ENCODE measurements around the gene IL1RAPL1. TPM values are rescaled to one million over a fixed set of nuclear protein-coding genes. Genes with fewer than 3 reads are reported as not detected.

Gene IL1RAPL1
- total and polyA plus RNA-seq, 2 donors (not counting 3 experiments of a cell fraction or from before 2014, with no cell fraction given) = 0.79 to 1.3 TPM

DNA sequence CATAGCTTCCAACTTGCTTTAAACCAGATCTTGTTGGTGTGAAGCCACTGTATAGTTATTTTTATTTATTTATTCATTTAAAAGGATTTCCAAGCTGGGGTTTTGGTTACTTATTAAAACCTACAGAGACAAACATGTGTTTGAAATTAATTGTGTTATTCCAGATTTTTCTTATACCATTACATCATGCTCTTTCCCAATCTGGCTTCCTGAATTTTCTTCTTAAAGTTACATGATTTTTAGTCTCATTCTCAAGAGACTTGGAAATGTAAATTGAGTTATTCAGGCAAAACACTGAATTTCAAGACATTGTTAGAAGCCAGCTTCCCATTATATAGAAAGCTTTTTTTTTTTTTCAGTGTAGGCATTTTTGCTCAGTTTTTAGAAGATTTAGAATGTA, 381.9 kb downstream of the IL1RAPL1 start:
- TF ChIP-seq POLR2AphosphoS5 (IDR thresholded peaks at IDR 0.05; ENCODE audit: insufficient read depth, low read depth, low read length) = no peak
- no peak for TF ChIP-seq GATA2 (IDR thresholded peaks at IDR 0.05; ENCODE audit: insufficient read depth, insufficient read length, low read depth, low read length)
- no peak for TF ChIP-seq JUN (IDR thresholded peaks at IDR 0.05; ENCODE audit: borderline replicate concordance, insufficient read depth, insufficient read length, low read depth)
- no peak for TF ChIP-seq MYC (IDR thresholded peaks at IDR 0.05; ENCODE audit: low read depth, low read length)
- Histone ChIP-seq H3K9ac (replicated peaks; ENCODE audit: extremely low read depth, insufficient read depth, low read length) (no peak overlapping the region), H3K9me3 (replicated peaks; ENCODE audit: control insufficient read depth, insufficient read depth, low read length) (no peaks in the 10 kb centered on the region), H3K4me3 (replicated peaks in 1 of 3; ENCODE audit: insufficient read depth in 1 of 3, low read depth in 1 of 3, low read length in 3 of 3) (no peak overlapping the region), H2AFZ (ENCODE audit: low read depth, low read length) (no peak overlapping the region), H3K36me3 (ENCODE audit: control insufficient read depth in 2 of 2, extremely low read depth in 1 of 2, insufficient read depth in 2 of 2, low read length in 2 of 2) (no peaks in the 10 kb centered on the region), H3K4me2 (ENCODE audit: insufficient read depth, low read length) (no peak overlapping the region), H3K4me1 (ENCODE audit: control insufficient read depth, extremely low read depth, insufficient read depth, low read length) (no peaks in the 10 kb centered on the region), H3K9me1 (replicated peaks; ENCODE audit: control insufficient read depth, extremely low read depth, insufficient read depth, low read length) (no peaks in the 10 kb centered on the region), H3K79me2 (ENCODE audit: control insufficient read depth, insufficient read depth, low read length) (no peaks in the 10 kb centered on the region), H4K20me1 (replicated peaks; ENCODE audit: control insufficient read depth, extremely low read depth, insufficient read depth, low read length) (no peaks in the 10 kb centered on the region), H3K27ac (ENCODE audit: insufficient read depth, low read depth, low read length) (no peak overlapping the region), H3K27me3 (ENCODE audit: control insufficient read depth in 2 of 2, insufficient read depth in 2 of 2, low read length in 2 of 2) (no peaks in the 10 kb centered on the region)
- dilution Hi-C loops (cut with MboI; ENCODE audit: extremely low pct_ligation_motif_present, low sequenced_read_pairs) = no loop called here
- BruUV-seq (replicated peaks) = no TSS peak
- no peak for DNase-seq (ENCODE audit: low read depth, low spot score)
- ChIA-PET POLR2A (no interaction called here), CTCF (interaction anchor here (0.7 kb wide), 1 partner anchor 15 kb away, joined by 3 read pairs; no protein-coding TSS in a partner anchor)
- FAIRE-seq = no peak
- intact Hi-C loops (cut with micrococcal nuclease) = no loop called here

DNA sequence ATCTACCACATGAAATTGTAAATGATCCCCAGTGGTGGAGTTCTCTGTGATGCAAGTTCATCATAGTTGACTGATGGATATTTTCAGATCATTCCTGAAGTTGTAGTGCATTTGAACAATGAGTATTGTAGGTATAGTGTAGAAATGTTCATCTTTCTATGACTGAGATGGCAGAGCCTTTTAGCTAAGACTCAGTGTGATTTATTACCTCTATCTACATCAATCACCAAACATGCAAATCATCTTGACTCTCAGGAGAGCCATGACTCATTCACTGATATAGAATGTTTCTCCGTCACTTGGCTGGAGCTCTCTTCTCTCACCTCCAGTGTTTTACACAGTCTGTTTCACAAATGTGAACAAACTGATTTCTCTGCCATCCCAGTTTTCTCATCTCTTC, 392.6 kb downstream of the IL1RAPL1 start:
- dilution Hi-C loops (cut with MboI; ENCODE audit: extremely low pct_ligation_motif_present, low sequenced_read_pairs) (no loop called here), intact Hi-C loops (cut with micrococcal nuclease) (no loop called here)
- no peak overlapping the region for H2AFZ ChIP-seq (ENCODE audit: low read depth, low read length)
- TF ChIP-seq, protein P1, sequence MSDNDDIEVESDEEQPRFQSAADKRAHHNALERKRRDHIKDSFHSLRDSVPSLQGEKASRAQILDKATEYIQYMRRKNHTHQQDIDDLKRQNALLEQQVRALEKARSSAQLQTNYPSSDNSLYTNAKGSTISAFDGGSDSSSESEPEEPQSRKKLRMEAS (IDR thresholded peaks at IDR 0.05; ENCODE audit: insufficient read depth, insufficient read length) = no peak
- TF ChIP-seq MYC (IDR thresholded peaks at IDR 0.05; ENCODE audit: low read depth, low read length) (no peak), POLR2A (IDR thresholded peaks at IDR 0.05; ENCODE audit: low read depth, low read length) (no peak), FOS (IDR thresholded peaks at IDR 0.05; ENCODE audit: borderline replicate concordance, insufficient read depth, low read length) (no peak), GATA2 (IDR thresholded peaks at IDR 0.05; ENCODE audit: insufficient read depth, insufficient read length, low read depth, low read length) (no peak), POLR2AphosphoS5 (IDR thresholded peaks at IDR 0.05; ENCODE audit: insufficient read depth, low read depth, low read length) (no peak), EZH2 (IDR thresholded peaks at IDR 0.05; ENCODE audit: borderline replicate concordance, low read depth, low read length, severe bottlenecking) (no peak), JUN (IDR thresholded peaks at IDR 0.05; ENCODE audit: borderline replicate concordance, insufficient read depth, insufficient read length, low read depth) (no peak)
- TF ChIP-seq, protein P2, sequence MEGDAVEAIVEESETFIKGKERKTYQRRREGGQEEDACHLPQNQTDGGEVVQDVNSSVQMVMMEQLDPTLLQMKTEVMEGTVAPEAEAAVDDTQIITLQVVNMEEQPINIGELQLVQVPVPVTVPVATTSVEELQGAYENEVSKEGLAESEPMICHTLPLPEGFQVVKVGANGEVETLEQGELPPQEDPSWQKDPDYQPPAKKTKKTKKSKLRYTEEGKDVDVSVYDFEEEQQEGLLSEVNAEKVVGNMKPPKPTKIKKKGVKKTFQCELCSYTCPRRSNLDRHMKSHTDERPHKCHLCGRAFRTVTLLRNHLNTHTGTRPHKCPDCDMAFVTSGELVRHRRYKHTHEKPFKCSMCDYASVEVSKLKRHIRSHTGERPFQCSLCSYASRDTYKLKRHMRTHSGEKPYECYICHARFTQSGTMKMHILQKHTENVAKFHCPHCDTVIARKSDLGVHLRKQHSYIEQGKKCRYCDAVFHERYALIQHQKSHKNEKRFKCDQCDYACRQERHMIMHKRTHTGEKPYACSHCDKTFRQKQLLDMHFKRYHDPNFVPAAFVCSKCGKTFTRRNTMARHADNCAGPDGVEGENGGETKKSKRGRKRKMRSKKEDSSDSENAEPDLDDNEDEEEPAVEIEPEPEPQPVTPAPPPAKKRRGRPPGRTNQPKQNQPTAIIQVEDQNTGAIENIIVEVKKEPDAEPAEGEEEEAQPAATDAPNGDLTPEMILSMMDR (IDR thresholded peaks at IDR 0.05; ENCODE audit: extremely low read depth in 1 of 2, insufficient read depth in 1 of 2, low read depth in 1 of 2, low read length in 2 of 2) = no peak
- no peaks in the 10 kb centered on the region for H3K27me3 ChIP-seq (ENCODE audit: control insufficient read depth in 2 of 2, insufficient read depth in 2 of 2, low read length in 2 of 2)
- DNase-seq (ENCODE audit: low read depth, low spot score) (no peak), FAIRE-seq (no peak)
- CTCF ChIA-PET = no interaction called here
- no peak overlapping the region for H3K4me2 ChIP-seq (ENCODE audit: insufficient read depth, low read length)
- no peak overlapping the region for H3K4me3 ChIP-seq (replicated peaks in 1 of 3; ENCODE audit: insufficient read depth in 1 of 3, low read depth in 1 of 3, low read length in 3 of 3)
- H3K4me1 ChIP-seq (ENCODE audit: control insufficient read depth, extremely low read depth, insufficient read depth, low read length) = no peaks in the 10 kb centered on the region
- H3K27ac ChIP-seq (ENCODE audit: insufficient read depth, low read depth, low read length) = no peak overlapping the region
- POLR2A ChIA-PET = no interaction called here
- H3K9me3 ChIP-seq (replicated peaks; ENCODE audit: control insufficient read depth, insufficient read depth, low read length) = no peaks in the 10 kb centered on the region
- no peaks in the 10 kb centered on the region for H3K79me2 ChIP-seq (ENCODE audit: control insufficient read depth, insufficient read depth, low read length)
- no peak overlapping the region for H3K9ac ChIP-seq (replicated peaks; ENCODE audit: extremely low read depth, insufficient read depth, low read length)
- no TSS peak for BruUV-seq (replicated peaks)
- H4K20me1 ChIP-seq (replicated peaks; ENCODE audit: control insufficient read depth, extremely low read depth, insufficient read depth, low read length) = no peaks in the 10 kb centered on the region
- H3K9me1 ChIP-seq (replicated peaks; ENCODE audit: control insufficient read depth, extremely low read depth, insufficient read depth, low read length) = no peaks in the 10 kb centered on the region
- H3K36me3 ChIP-seq (ENCODE audit: control insufficient read depth in 2 of 2, extremely low read depth in 1 of 2, insufficient read depth in 2 of 2, low read length in 2 of 2) = no peaks in the 10 kb centered on the region

Measured in endothelial cell of umbilical vein (primary cell).